Nephron (organoid): ENCODE data around the gene CRABP2.

Experiments
- H3K27ac Mint-ChIP-seq, 3 experiments: 2 replicates each; pipeline ENCODE4 v1.8.0; 2020; ENCODE audit warnings: mixed read lengths in 3 of 3, mild to moderate bottlenecking in 2 of 3, moderate library complexity in 1 of 3
- H3K27me3 Mint-ChIP-seq: 2 replicates; pipeline ENCODE4 v1.8.0; 2021; ENCODE audit warnings: low read depth, mild to moderate bottlenecking, moderate library complexity, mixed read lengths
- H3K36me3 Mint-ChIP-seq: 2 replicates; pipeline ENCODE4 v1.8.0; 2020; ENCODE audit warnings: low read depth, mixed read lengths
- H3K4me1 Mint-ChIP-seq: 2 replicates; pipeline ENCODE4 v1.8.0; 2020; ENCODE audit warnings: mixed read lengths
- H3K4me3 Mint-ChIP-seq, 3 experiments: 2 replicates each; pipeline ENCODE4 v1.8.0; 2020; ENCODE audit warnings: mild to moderate bottlenecking in 3 of 3, mixed read lengths in 3 of 3, moderate library complexity in 2 of 3
- H3K9me3 Mint-ChIP-seq: 2 replicates; pipeline ENCODE4 v1.8.0; 2020; ENCODE audit warnings: mixed read lengths
- TF ChIP-seq, protein P1 (sequence below), 3 experiments: fragments of 200-600 bp; sonication (generic); IDR thresholded peaks; one replicate each; pipeline ENCODE4 v1.5.0; 2021; ENCODE audit warnings: antibody characterized with exemption in 3 of 3; ENCODE audit not compliant: unreplicated experiment in 3 of 3

Gene CRABP2

DNA sequence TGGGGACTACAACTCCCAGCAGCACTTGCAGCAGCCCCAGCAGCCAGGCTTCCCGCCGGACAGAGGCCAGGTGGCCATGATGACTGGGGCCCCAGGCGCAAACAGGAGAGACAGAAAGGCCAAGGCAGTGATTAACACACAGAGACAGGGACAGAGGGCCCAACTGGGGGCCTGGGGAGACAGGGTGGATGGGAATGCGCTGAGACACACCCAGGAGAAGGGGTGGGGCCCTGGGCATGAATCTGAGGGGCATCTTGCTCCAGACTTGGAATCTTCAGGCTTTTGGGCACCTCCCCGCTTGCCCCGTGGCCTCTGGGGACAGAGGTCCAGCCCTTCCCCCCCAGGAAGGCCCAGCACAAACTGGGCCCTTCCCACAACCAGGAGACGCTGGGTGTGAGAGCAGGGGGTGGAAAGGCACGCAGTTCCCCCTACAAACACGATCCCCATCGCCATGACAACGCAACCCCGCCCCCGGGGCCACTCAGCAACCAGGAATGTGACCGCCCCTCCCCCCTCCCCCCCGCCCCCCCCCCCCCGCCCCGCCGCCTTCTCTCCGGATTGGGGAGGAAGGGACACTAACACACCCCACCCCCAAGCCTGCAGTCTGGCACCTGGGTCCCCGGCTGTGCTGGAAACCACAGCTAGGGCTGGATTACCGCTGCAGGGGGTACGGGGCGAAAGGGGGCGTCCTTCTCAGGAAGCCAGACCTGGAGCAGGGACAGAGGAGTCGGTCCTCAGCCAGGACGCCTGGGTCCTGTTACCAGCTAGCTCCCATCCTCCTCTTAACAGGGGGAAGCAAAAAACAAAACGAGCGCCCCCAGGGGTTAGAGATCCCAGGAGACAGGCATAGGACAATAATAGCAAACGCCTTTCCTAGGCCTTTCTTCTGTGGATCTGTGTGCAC, 41.6 kb upstream of the CRABP2 start:
- H3K27me3 Mint-ChIP-seq: no peaks in the 10 kb centered on the region
- H3K4me1 Mint-ChIP-seq: peaks cover 60% of the 10 kb centered on the region
- H3K36me3 Mint-ChIP-seq: peaks cover 14% of the 10 kb centered on the region

DNA sequence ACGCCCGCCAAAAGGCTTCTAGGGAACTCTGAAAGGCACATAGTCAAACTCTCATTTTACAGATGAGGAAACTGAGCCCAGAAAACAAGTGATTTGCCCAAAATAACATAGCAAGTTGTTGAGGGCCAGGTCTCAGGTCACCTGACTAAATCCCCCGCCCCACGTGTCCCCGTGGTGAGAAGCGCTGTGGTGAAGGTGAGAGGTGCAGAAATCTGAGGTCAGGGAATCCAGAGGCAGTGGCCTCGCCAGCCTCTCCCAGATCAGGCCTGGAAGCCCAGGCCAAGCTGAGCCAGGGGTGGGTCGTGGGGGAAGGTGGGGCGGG, 41.0 kb upstream of the CRABP2 start:
- Mint-ChIP-seq H3K27me3 (no peaks in the 10 kb centered on the region), H3K9me3 (no peaks in the 10 kb centered on the region), H3K27ac (peak overlapping the region; percentile 99), H3K4me1 (peaks cover 64% of the 10 kb centered on the region), H3K4me3 (peak overlapping the region; percentile 92 to 97 (median 94)), H3K36me3 (peaks cover 19% of the 10 kb centered on the region)
- TF ChIP-seq, protein P1, sequence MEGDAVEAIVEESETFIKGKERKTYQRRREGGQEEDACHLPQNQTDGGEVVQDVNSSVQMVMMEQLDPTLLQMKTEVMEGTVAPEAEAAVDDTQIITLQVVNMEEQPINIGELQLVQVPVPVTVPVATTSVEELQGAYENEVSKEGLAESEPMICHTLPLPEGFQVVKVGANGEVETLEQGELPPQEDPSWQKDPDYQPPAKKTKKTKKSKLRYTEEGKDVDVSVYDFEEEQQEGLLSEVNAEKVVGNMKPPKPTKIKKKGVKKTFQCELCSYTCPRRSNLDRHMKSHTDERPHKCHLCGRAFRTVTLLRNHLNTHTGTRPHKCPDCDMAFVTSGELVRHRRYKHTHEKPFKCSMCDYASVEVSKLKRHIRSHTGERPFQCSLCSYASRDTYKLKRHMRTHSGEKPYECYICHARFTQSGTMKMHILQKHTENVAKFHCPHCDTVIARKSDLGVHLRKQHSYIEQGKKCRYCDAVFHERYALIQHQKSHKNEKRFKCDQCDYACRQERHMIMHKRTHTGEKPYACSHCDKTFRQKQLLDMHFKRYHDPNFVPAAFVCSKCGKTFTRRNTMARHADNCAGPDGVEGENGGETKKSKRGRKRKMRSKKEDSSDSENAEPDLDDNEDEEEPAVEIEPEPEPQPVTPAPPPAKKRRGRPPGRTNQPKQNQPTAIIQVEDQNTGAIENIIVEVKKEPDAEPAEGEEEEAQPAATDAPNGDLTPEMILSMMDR (IDR thresholded peaks at IDR 0.05; ENCODE audit: unreplicated experiment in 3 of 3): no peak

More for the DNA sequence above, 41.6 kb upstream of the CRABP2 start:
- TF ChIP-seq, protein P1 (IDR thresholded peaks at IDR 0.05; ENCODE audit: unreplicated experiment in 3 of 3): no peak
- H3K9me3 Mint-ChIP-seq: no peaks in the 10 kb centered on the region
- H3K27ac Mint-ChIP-seq: peak overlapping the region; percentile 99
- peak overlapping the region; percentile 94 to 99 (median 97) for H3K4me3 Mint-ChIP-seq

- H3K4me1 Mint-ChIP-seq: peaks cover 69% of the 10 kb centered on the region
- no peaks in the 10 kb centered on the region for H3K27me3 Mint-ChIP-seq
- peak overlapping the region; percentile 92 to 97 (median 94) for H3K4me3 Mint-ChIP-seq
- no peaks in the 10 kb centered on the region for H3K9me3 Mint-ChIP-seq
- peaks cover 22% of the 10 kb centered on the region for H3K36me3 Mint-ChIP-seq
- H3K27ac Mint-ChIP-seq: peak overlapping the region; percentile 99
- TF ChIP-seq, protein P1 (IDR thresholded peaks at IDR 0.05; ENCODE audit: unreplicated experiment in 3 of 3): no peak
Measured at GRCh38 chr1:156745881-156746280, 40.5 kb upstream of the CRABP2 start.

DNA sequence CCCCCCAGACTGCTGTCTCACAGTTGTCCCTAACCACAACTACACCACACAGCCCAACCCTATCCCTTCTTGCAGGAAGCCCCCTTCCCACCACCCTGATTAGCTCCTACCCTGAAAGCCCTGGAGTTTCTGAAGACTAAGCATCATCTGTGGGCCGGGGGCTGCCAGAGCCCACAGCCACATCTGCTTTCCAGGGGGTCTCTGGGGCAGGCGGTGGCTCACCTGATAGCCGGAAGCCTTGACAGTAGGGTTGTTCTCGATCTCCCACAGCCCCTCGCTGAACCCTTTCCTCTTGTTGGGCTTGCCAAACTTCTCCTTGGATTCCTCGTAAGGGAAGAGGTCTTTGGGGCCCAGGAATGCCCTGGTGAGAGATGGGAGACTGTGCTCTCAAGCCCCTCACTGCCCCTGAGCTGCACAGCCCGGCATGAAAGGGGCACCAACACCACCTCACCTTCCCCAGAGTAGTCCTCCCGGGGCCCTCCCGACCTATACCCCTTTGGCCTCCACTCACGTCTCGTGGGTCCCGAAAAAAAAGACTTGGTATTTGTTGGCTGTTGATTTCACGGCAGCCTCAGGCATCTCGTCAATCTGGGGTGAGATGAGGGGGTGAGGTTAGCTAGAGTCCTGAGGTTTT, 39.5 kb upstream of the CRABP2 start:
- Mint-ChIP-seq H3K36me3 (peaks cover 22% of the 10 kb centered on the region), H3K27me3 (no peaks in the 10 kb centered on the region), H3K4me1 (peaks cover 68% of the 10 kb centered on the region), H3K9me3 (no peaks in the 10 kb centered on the region), H3K4me3 (peak overlapping the region; percentile 2 to 97 (median 92)), H3K27ac (peak overlapping the region; percentile 99)
- TF ChIP-seq, protein P1 (IDR thresholded peaks at IDR 0.05; ENCODE audit: unreplicated experiment in 3 of 3): no peak

DNA sequence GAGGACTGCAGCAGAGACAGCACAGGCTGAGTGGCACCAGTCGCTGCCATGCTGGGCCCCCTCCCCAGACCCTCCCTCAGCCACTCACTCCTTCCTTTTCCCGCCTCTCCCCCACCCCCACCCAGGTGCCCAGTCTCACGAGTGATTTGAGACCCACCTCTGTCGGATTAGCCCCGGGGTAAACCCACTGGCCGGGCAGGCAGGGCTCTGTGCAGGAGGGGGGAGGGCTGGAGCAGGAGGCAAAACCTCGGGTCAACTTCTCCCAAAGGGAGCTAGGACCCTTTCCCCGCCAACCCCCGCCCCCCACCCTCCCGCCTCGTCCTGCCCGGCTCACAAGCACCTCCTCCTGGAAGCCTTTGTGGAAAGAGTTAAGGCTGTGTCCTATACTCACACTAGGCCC, 39.0 kb upstream of the CRABP2 start:
- no peaks in the 10 kb centered on the region for H3K9me3 Mint-ChIP-seq
- no peak overlapping the region for H3K4me3 Mint-ChIP-seq
- H3K27me3 Mint-ChIP-seq: no peaks in the 10 kb centered on the region
- peaks cover 22% of the 10 kb centered on the region for H3K36me3 Mint-ChIP-seq
- H3K27ac Mint-ChIP-seq: peak overlapping the region in 2 of 3 experiments; percentile 73 to 99
- TF ChIP-seq, protein P1 (IDR thresholded peaks at IDR 0.05; ENCODE audit: unreplicated experiment in 3 of 3): no peak
- H3K4me1 Mint-ChIP-seq: peaks cover 62% of the 10 kb centered on the region
